Measurements from ENCODE around the gene TTC7B. TPM values are rescaled to one million over a fixed set of nuclear protein-coding genes. Genes with fewer than 3 reads are reported as not detected.

Gene TTC7B
- total and polyA plus RNA-seq, 2 of the 13 experiments (the other 11 are each of a cell fraction or from before 2014, with no cell fraction given), result 1.3 to 3.2 TPM

GRCh38 chr14:90513161-90514014 is 302.8 kb downstream of the TTC7B start (continued):
- TF ChIP-seq PRMT3 (CRISPR knock-in tag; IDR thresholded peaks at IDR 0.05; ENCODE audit: borderline replicate concordance, low read depth) (no peak), AHDC1 (CRISPR knock-in tag; IDR thresholded peaks at IDR 0.05; ENCODE audit: borderline replicate concordance) (peak; percentile 88), SIX1 (CRISPR knock-in tag; IDR thresholded peaks at IDR 0.05; ENCODE audit: borderline replicate concordance) (peak; percentile 57; the same call in 1 of the 2 replicates), RFXAP (CRISPR knock-in tag; IDR thresholded peaks at IDR 0.05; ENCODE audit: borderline replicate concordance) (peak; percentile 96), KDM1A (CRISPR knock-in tag; IDR thresholded peaks at IDR 0.05) (peak; percentile 79; the same call in 1 of the 2 replicates), PAWR (CRISPR knock-in tag; IDR thresholded peaks at IDR 0.05; ENCODE audit: borderline replicate concordance) (no peak), JARID2 (CRISPR knock-in tag; IDR thresholded peaks at IDR 0.05; ENCODE audit: insufficient replicate concordance) (no peak), FLYWCH1 (CRISPR knock-in tag; IDR thresholded peaks at IDR 0.05) (no peak), NR0B2 (CRISPR knock-in tag; IDR thresholded peaks at IDR 0.05) (no peak), ZNF350 (CRISPR knock-in tag; IDR thresholded peaks at IDR 0.05; ENCODE audit: borderline replicate concordance, low read depth) (peak; percentile 83; the same call in 1 of the 2 replicates), ELF4 (CRISPR knock-in tag; IDR thresholded peaks at IDR 0.05; ENCODE audit: borderline replicate concordance) (no peak), ZNF383 (CRISPR knock-in tag; IDR thresholded peaks at IDR 0.05; ENCODE audit: borderline replicate concordance) (no peak), ZNF713 (CRISPR knock-in tag; IDR thresholded peaks at IDR 0.05) (no peak), JUNB (CRISPR knock-in tag; IDR thresholded peaks at IDR 0.05; ENCODE audit: borderline replicate concordance) (no peak), CSRNP2 (CRISPR knock-in tag; conservative IDR thresholded peaks at IDR 0.05; ENCODE audit: low read depth) (no peak), ZFP1 (CRISPR knock-in tag; IDR thresholded peaks at IDR 0.05) (0 out of 2 replicates have a peak, but pooled peaks have one; percentile 20), SAP130 (CRISPR knock-in tag; IDR thresholded peaks at IDR 0.05; ENCODE audit: low read depth) (peak; percentile 79)
